CD4-positive, alpha-beta T cell treated with Interleukin-12 subunit alpha and Interleukin-12 subunit beta, for 1 hour (primary cell): ENCODE data around the gene PLSCR5.
A peak's percentile ranks its signal among the peaks of the same experiment; 100 is the strongest.

Experiments
- DNase-seq: peaks from one replicate; pipeline ENCODE4 v3.0.0-alpha.2; 2020

PLSCR5 gene

GRCh38 chr3:146581951-146582467 lies 23.1 kb downstream of the PLSCR5 start:
- DNase-seq: no peak

- DNase-seq: no peak
These were observed 24.0 kb downstream of the PLSCR5 start for GRCh38 chr3:146581080-146581601.

- DNase-seq: peak; percentile 44
These were observed 27.5 kb downstream of the PLSCR5 start for GRCh38 chr3:146577662-146578061.

GRCh38 chr3:146575636-146576035 lies 29.5 kb downstream of the PLSCR5 start:
- no peak for DNase-seq

- DNase-seq: no peak
These were observed 31.0 kb downstream of the PLSCR5 start for GRCh38 chr3:146574173-146574572.

GRCh38 chr3:146569314-146569713 lies 35.8 kb downstream of the PLSCR5 start:
- DNase-seq: no peak

- DNase-seq: no peak
These were observed 39.0 kb downstream of the PLSCR5 start for GRCh38 chr3:146566138-146566537.

GRCh38 chr3:146561879-146562278 lies 43.3 kb downstream of the PLSCR5 start:
- no peak for DNase-seq

- DNase-seq: no peak
These were observed 43.7 kb downstream of the PLSCR5 start for GRCh38 chr3:146561463-146561862.

- DNase-seq: no peak
These were observed 44.5 kb downstream of the PLSCR5 start for GRCh38 chr3:146560678-146561077.

GRCh38 chr3:146559388-146559787 lies 45.8 kb downstream of the PLSCR5 start:
- no peak for DNase-seq

- no peak for DNase-seq
These were observed 46.4 kb downstream of the PLSCR5 start for GRCh38 chr3:146558781-146559180.

GRCh38 chr3:146557745-146558144 lies 47.4 kb downstream of the PLSCR5 start:
- no peak for DNase-seq

- no peak for DNase-seq
These were observed 49.8 kb downstream of the PLSCR5 start for GRCh38 chr3:146555311-146555710.

GRCh38 chr3:146554151-146554760 lies 50.9 kb downstream of the PLSCR5 start:
- no peak for DNase-seq

- no peak for DNase-seq
These were observed 54.2 kb downstream of the PLSCR5 start for GRCh38 chr3:146550743-146551510.

- no peak for DNase-seq
These were observed 55.0 kb downstream of the PLSCR5 start for GRCh38 chr3:146550070-146550615.

- DNase-seq: no peak
These were observed 57.8 kb downstream of the PLSCR5 start for GRCh38 chr3:146547235-146547835.

- DNase-seq: no peak
These were observed 58.7 kb downstream of the PLSCR5 start for GRCh38 chr3:146546366-146546965.

- no peak for DNase-seq
These were observed 60.1 kb downstream of the PLSCR5 start for GRCh38 chr3:146544929-146545528.

- DNase-seq: peak; percentile 73
These were observed 60.9 kb downstream of the PLSCR5 start, which contains the start of gene PLSCR1 for GRCh38 chr3:146544002-146544928. PLSCR1 (minus strand) TSS chr3:146544607; CDS start chr3:146536552, 8,055 bp downstream.
